Pancreas (tissue), 10 donors: Measurements from ENCODE around the gene TCEAL5. TPM values are rescaled to one million over a fixed set of nuclear protein-coding genes. Genes with fewer than 3 reads are reported as not detected.

Experiments used
- ATAC-seq, 4 donors: fragments of 200-7000 bp; cut with Tn5 transposase; one replicate each; pipeline versions ENCODE4 v1.8.0 to v1.9.1; 2020; ENCODE audit warnings: mild to moderate bottlenecking in 4 of 4, moderate library complexity in 4 of 4
- DNase-seq, 6 donors: peaks; one replicate each; pipeline ENCODE4 v3.0.0-alpha.2; 2020
- FAIRE-seq: peaks from 2 replicates; lab custom pipeline; 2012; peaks lifted over from hg19 to GRCh38; lab: Jason Lieb, UNC
- H3K27ac ChIP-seq, 4 donors: fragments of 200-600 bp; sonication (generic); 1 replicate in 3 of 4; 2 replicates in 1 of 4; pipeline versions ENCODE4 v1.5.0 to v1.8.0; 2020
- H3K27me3 ChIP-seq, 4 donors: fragments of 200-600 bp; one replicate each; pipeline ENCODE4 v1.8.0; 2021
- H3K36me3 ChIP-seq, 3 donors: fragments of 200-600 bp; sonication (generic) in 1 of 3; one replicate each; pipeline versions ENCODE4 v1.5.0 to v1.8.0; 2020 to 2021
- H3K4me1 ChIP-seq, 3 donors: fragments of 200-600 bp; one replicate each; pipeline ENCODE4 v1.8.0; 2021
- H3K4me3 ChIP-seq, 4 donors: fragments of 200-600 bp; sonication (generic) in 2 of 4; one replicate each; pipeline versions ENCODE4 v1.5.0 to v1.8.0; 2020 to 2021
- H3K9me3 ChIP-seq, 4 donors: fragments of 200-600 bp; one replicate each; pipeline ENCODE4 v1.8.0; 2021
- WGBS, 2 donors: extraction: QIAGEN DNeasy Blood & Tissue Kit; methylation state at CpG; one replicate each; pipeline ENCODE4 v1.1.7; 2013; 5-methylcytosine and 5-hydroxymethylcytosine counted together
- intact Hi-C, 3 donors: fragments of 100-400 bp; cut with DNase I; formaldehyde crosslinking; loops; one replicate each; pipeline versions ENCODE4 v1.11.1 to v1.14.2; 2022
- polyA plus RNA-seq, 2 donors: library from polyadenylated mRNA; stranded (reverse); fragments of 200-250 nt; gene quantifications; one replicate each; pipeline ENCODE4 v1.2.3, GENCODE V29; 2013
- total RNA-seq, 6 donors: library from RNA; stranded (reverse); fragmentation: NEBNext Ultra II Directional in 4 of 6; extraction: Animal tissue kit (Norgen Biotek cat#: 25700) in 4 of 6; gene quantifications; one replicate each; pipeline versions ENCODE4 v1.2.1 to v1.2.4, GENCODE V29; 2021 to 2023
- TF ChIP-seq, protein P1 (sequence below), 4 donors: fragments of 200-600 bp; sonication (generic) in 3 of 4; IDR thresholded peaks; one replicate each; pipeline versions ENCODE4 v1.5.0 to v1.8.0; 2021; ENCODE audit warnings: antibody characterized with exemption in 4 of 4
- donor health status: healthy with polysubstance abuse.
- donor health status: DM: no; HTN: no; CAD: no; lungs with moderate emphysema.
- donor health status: DM: no; HTN: no; CAD: no.
- donor health status: control.
- donor health status: control.
- donor health status: Bipolar disorder and iron deficiency.
- donor health status: DM: yes; HTN: yes; CAD: no.
- donor health status: DM: no; HTN: no; CAD: no.
- donor health status: DM: no; HTN: no; CAD: no.
- donor health status: DM: yes; HTN: yes; CAD: no.

The TCEAL5 gene
- total and polyA plus RNA-seq, 8 donors = 0.16 to 5.7 (median 0.43) TPM; not detected in 2

DNA sequence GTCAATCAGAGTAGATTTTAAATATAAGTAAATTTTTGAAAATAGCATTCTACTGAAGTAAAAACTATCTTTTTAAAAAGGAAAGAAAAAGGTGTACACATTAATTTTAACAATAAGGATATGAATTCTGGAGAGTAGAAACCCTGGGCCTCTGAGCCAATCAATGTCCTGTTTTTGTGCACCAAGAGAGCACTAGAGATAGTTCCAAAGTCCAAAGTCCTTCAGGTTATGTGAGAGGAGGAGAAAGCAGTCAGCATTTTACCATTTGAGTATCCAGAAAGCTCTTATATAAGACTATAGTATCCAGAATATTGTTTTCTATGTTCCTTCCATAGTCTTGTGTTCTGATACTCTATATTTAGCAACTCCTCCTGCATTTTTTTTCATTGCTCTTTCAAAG, 18.3 kb downstream of the TCEAL5 start:
- H3K4me3 ChIP-seq = no peak overlapping the region
- ATAC-seq = no peak
- FAIRE-seq = no peak

DNA sequence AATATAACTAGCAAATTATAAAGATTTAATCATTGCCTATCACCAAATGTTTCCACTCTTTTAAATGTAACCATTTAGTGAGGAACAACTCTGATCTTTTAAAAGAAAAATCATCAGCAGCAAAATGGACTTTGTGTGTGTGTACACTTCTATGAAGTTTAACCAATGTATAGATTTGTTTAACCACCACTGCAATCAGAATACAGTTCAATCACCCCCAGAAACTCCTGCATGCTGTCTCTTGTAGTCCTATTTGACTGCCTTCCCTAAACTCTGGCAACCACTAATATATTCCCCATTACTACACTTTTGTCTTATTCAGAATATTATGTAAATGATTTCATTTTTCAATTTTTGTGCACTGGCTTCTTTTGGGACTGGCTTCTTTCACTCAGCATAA, 19.9 kb downstream of the TCEAL5 start:
- Histone ChIP-seq H3K4me3 (no peak overlapping the region), H3K36me3 (no peaks in the 10 kb centered on the region), H3K9me3 (no peaks in the 10 kb centered on the region), H3K27ac (no peak overlapping the region), H3K27me3 (peaks cover 0 to 6% (median 0%) of the 10 kb centered on the region in 4 donors), H3K4me1 (peaks cover 0 to 6% (median 3%) of the 10 kb centered on the region in 3 donors)
- DNase-seq = no peak
- TF ChIP-seq, protein P1, sequence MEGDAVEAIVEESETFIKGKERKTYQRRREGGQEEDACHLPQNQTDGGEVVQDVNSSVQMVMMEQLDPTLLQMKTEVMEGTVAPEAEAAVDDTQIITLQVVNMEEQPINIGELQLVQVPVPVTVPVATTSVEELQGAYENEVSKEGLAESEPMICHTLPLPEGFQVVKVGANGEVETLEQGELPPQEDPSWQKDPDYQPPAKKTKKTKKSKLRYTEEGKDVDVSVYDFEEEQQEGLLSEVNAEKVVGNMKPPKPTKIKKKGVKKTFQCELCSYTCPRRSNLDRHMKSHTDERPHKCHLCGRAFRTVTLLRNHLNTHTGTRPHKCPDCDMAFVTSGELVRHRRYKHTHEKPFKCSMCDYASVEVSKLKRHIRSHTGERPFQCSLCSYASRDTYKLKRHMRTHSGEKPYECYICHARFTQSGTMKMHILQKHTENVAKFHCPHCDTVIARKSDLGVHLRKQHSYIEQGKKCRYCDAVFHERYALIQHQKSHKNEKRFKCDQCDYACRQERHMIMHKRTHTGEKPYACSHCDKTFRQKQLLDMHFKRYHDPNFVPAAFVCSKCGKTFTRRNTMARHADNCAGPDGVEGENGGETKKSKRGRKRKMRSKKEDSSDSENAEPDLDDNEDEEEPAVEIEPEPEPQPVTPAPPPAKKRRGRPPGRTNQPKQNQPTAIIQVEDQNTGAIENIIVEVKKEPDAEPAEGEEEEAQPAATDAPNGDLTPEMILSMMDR (IDR thresholded peaks at IDR 0.05) = no peak
- intact Hi-C loops = no loop called here
- ATAC-seq = no peak
- no peak for FAIRE-seq

More for the DNA sequence above, 18.3 kb downstream of the TCEAL5 start:
- H3K4me1 ChIP-seq = peaks cover 0 to 4% (median 2%) of the 10 kb centered on the region in 3 donors
- TF ChIP-seq, protein P1 (IDR thresholded peaks at IDR 0.05) = no peak
- no peak for DNase-seq
- no peaks in the 10 kb centered on the region for H3K9me3 ChIP-seq
- intact Hi-C loops = no loop called here
- no peak overlapping the region for H3K27ac ChIP-seq
- H3K27me3 ChIP-seq = peaks cover 0 to 19% (median 4%) of the 10 kb centered on the region in 4 donors
- no peaks in the 10 kb centered on the region for H3K36me3 ChIP-seq

DNA sequence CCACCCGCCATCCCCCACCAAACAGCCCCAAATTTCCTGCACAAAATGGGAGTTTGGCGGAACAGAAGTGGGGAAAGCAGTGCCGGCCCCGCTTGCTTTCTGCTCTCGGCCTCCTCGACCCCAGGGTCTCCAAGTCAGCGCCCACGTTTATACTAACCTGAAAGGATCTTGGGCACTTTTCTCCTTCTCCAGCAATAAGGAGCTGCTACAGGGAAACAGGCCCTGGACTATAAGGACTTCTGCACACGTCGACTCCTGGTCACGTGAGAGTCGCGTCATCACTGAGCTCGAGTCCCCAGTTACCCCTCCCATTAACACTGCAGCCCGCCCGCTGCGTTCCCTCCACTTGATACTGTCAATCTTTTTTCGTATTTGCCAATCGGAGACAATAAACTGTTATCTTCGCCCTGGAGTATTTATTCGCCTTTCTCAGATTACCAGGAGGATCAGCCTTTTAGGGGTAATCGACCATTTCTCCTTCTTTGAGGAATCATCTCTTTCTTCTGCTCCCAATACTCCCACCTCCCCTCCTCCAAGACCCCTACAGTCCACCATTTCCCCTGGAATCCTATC, 21.5 kb downstream of the TCEAL5 start, which contains the start of gene TCEAL8:
TCEAL8 (minus strand) TSS at position 235 of the 573 bp plus-strand sequence. CDS start 1,176 bp downstream, outside the sequence.
- intact Hi-C loops = no loop called here
- peak within 1 kb of the TSS; percentile 26 to 53 (median 43) for H3K4me3 ChIP-seq
- ATAC-seq (peak; percentile 94 to 97 (median 97)), DNase-seq (peak; percentile 66 to 80 (median 72)), FAIRE-seq (no peak)
- H3K27ac ChIP-seq = peak within 1 kb of the TSS; percentile 41 to 76 (median 48)
- peaks cover 0 to 6% (median 3%) of the 10 kb centered on the region in 3 donors for H3K4me1 ChIP-seq
- H3K36me3 ChIP-seq = no peaks in the 10 kb centered on the region
- TF ChIP-seq, protein P1 (IDR thresholded peaks at IDR 0.05) = no peak
- no peaks in the 10 kb centered on the region for H3K9me3 ChIP-seq
- 0 to 17% methylated on average over 22 of the region's 22 CpGs for WGBS, 2 donors
- no peaks in the 10 kb centered on the region for H3K27me3 ChIP-seq

DNA sequence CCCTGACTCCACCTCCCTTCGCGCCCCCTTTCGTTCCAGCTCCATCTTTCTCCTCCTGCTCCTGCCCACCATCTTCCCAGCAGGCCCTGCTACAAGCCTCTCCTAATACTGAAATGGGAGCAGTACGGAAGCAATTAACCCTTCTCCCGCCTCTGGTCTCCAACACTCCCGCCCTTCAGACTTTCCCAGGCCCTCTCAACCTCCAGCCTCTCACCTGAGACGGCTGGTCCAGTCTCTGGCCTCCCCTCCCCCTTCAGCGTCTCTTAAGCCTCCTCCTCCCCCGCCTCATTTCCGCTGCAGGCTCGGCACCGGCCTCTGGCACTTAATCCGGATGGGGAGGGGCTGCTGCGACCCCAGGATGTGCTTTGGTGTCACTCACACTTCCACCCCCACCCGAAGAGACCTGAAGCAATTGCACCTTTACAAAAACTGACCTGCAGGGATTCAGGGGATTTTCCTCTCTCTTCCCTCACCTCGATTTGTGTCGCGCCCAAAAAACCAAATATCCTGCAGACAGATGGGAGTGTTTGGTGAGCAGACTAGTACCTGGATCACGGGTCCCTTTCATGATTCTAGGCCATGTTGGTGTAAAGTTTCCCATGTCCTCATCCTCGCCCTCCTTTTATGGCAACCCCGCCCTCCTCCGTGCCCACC, 22.3 kb downstream of the TCEAL5 start:
- Histone ChIP-seq H3K27me3 (no peaks in the 10 kb centered on the region), H3K27ac (peak overlapping the region; percentile 41 to 76 (median 48)), H3K9me3 (no peaks in the 10 kb centered on the region), H3K4me3 (peak overlapping the region; percentile 26 to 53 (median 43)), H3K4me1 (peaks cover 0 to 6% (median 3%) of the 10 kb centered on the region in 3 donors), H3K36me3 (no peaks in the 10 kb centered on the region)
- intact Hi-C loops = no loop called here
- DNase-seq (peak; percentile 40 to 69 (median 49)), ATAC-seq (peak; percentile 75 to 86 (median 84)), FAIRE-seq (no peak)
- WGBS, 2 donors = 1 to 21% methylated on average over 22 of the region's 22 CpGs
- TF ChIP-seq, protein P1 (IDR thresholded peaks at IDR 0.05) = no peak
